Skeletal muscle cell (primary cell): ENCODE measurements around the gene ROCK1.

Experiments
- DNase-seq: peaks from one replicate; pipeline ENCODE4 v3.0.0-alpha.2; 2010; ENCODE audit warnings: low read depth
- H3K4me3 ChIP-seq: 2 replicates; pipeline ENCODE4 v1.5.1; 2011; ENCODE audit warnings: low read depth, mild to moderate bottlenecking, control low read depth, low read length, moderate library complexity

ROCK1 gene

DNA sequence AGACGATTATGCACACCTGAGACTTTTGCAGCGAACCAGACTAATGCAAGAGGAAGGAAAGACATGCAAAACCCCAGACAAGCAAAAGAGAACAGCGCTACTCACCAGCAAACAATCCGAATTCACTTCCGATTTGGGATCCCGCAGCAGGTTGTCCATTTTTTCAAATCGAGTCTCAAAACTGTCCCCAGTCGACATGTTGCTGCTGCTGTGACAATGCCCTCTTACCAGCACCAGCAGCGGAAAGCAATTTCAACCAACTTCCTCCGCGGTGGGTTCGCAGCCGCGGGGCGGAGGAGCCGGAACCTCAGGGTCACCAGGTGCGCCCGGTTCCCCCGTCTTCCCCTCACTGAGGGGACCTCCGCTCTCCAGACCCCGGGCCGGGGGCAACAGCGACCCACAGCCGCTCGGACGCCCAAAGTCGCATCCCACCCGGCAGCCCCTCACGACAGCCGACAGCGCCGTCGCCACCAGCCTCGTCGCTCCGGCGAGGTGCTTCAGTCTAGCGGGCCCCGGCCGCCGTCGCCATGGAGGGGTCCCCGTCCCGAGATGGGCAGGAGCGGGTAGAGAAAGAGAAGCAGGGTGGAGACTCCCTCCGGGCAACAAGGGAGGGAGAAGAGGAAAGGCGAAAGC lies 784 bp downstream of the ROCK1 start:
- H3K4me3 ChIP-seq = peak overlapping the region; percentile 97
- DNase-seq = no peak

DNA sequence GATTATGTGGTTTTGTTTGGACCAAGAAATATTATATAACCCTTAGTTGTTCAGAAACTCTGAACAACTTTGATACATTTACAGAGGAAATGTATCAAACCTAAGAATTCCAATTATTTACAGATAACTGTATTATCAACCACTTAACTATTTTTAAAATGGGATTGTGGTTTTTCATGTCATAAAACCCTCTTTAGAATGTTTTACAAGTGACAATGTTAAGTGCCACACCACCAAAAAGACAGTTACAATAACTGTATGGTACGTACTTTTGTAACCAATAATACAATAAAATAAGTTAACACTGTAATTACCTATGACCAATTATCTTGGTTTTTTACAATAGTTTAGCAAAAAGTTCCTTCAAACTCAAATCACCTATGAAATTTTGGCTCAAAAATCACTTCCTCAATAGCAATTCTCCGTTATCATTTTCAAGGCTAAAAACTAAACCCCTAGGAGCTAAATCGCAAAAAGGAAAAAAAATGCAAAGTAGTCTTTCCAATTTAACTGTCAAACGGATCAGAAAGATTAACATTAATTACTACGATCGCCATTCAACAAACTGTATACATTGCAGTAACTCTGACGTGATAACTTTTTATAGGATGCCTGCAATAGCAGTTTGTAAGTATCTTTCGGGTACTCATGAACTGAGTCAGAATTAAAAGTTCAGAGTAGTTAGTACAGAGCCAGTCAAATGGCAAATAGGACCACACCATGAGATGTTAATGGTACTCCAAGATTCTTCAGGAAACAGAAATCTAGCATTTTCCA lies 1.5 kb downstream of the ROCK1 start:
- no peak for DNase-seq
- H3K4me3 ChIP-seq = peak overlapping the region; percentile 97

GRCh38 chr18:21105936-21106335 lies 5.7 kb downstream of the ROCK1 start:
- H3K4me3 ChIP-seq = no peak overlapping the region
- no peak for DNase-seq

GRCh38 chr18:21101172-21101571 lies 10.4 kb downstream of the ROCK1 start:
- no peak overlapping the region for H3K4me3 ChIP-seq
- DNase-seq = no peak

DNA sequence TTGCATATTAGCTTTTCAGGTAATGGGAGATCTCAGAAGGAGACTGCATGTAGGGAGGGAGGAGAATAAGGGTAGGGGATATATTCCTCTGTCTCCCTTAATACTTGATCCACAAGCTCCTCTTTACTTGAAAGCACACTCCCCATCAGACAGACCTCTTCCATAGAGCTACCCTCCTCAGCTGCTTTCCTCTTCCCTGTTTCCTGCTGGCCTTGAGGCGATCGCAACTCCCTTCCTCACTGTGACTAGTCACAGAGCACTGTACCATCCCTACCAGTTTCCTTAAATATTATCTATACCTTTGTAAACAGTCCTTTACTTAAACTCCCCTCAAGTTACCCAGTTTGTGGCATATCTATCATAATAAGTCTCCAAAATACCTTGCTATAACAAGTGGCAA lies 10.9 kb downstream of the ROCK1 start:
- DNase-seq = no peak
- H3K4me3 ChIP-seq = no peak overlapping the region

- H3K4me3 ChIP-seq = no peak overlapping the region
- no peak for DNase-seq
Observed at GRCh38 chr18:21100146-21100545, 11.5 kb downstream of the ROCK1 start.

DNA sequence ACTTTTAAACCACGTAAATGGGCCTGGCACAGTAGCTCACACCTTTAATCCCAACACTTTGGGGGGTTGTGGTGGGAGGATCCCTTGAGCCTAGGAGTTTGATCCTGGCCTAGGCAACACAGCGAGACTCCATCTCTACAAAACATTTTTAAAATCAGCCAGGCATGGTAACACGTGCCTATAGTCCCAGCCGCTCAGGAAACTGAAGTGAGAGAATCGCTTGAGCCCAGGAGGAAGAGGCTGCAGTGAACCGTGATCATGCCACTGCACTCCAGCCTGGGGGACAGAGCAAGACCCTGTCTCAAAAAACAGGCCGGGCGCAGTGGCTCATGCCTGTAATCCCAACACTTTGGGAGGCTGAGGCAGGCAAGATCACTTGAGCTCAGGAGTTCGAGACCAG lies 12.2 kb downstream of the ROCK1 start:
- H3K4me3 ChIP-seq = no peak overlapping the region
- no peak for DNase-seq

DNA sequence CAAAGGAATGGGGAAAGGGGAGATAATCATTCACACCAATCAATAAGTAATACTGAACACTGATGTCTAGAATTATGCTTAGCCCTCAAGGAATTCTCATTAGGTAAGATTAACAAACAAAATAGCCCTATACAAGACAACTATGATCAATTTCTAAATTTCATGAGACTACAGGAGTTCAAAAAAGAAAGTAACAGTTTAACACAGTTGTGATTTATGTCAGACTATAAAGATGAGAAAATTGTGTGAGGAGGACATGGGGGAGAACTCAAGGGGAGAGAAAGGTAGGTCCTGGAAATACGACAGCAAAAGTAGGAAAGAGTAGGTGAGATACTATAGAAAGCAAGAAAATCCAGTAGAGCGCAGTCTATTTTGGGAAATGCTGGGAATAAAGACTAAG lies 14.9 kb downstream of the ROCK1 start:
- DNase-seq = no peak
- H3K4me3 ChIP-seq = no peak overlapping the region

DNA sequence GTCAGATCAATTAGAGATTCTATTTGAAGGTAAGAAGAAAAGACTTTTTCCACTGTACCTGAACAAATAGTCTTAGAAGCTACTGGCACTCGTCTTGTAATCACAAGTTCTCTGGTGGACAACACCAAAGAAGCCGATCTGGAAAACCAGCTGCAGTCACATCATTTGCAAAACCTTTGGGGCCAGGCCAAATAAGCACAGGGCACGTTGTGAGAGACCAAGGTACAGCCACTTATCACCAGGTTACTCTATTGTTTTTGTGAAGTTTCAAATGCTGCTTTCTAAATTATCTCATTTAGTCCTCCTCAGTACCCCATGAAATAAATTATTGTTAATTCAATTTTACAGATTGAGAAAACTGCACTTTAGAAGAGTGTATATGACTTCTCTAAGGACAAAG lies 18.5 kb downstream of the ROCK1 start:
- no peak for DNase-seq
- no peak overlapping the region for H3K4me3 ChIP-seq

DNA sequence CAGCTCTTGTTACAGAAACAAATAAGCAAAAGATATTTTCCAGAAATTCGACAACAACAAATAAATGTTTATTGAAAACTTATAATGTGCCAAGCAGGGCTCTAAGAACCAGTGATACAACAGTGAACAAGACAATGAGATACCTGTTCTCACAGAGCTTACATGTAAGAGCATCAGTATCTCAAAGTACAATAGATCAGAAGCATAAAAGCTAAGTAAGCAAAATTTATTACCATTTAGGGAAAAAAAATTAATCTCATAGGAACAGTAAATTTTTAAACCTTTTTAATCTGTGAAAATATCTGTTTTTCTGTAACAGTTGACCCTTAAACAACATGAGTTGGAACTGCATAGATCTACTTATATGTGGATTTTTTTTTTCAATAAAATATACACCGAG lies 20.9 kb downstream of the ROCK1 start:
- no peak for DNase-seq
- no peak overlapping the region for H3K4me3 ChIP-seq

- no peak for DNase-seq
- no peak overlapping the region for H3K4me3 ChIP-seq
Observed at GRCh38 chr18:21085579-21086166, 25.9 kb downstream of the ROCK1 start.

DNA sequence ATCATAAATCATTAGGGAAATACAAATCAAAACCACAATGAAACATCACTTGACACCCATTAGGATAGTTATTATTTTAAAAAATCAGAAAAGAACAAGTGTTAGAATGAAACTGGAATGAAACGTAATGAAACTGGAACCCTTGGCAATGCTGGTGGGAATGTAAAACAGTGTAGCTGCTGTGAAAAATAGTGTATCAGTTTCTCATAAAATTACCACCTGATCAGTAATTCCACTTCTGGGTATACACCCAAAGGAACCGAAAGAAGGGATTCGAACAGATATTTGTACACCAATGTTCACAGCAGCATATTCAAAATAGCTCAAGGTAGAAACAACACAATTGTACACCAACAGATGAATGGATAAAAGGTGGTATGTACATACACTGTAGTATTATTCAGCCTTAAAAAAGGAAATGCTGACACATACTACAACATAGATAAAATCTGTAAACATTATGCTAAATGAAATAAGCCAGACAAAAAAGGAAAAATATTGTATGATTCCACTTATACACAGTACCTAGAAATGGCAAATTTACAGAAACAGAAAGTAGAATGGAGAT lies 27.0 kb downstream of the ROCK1 start:
- DNase-seq = no peak

GRCh38 chr18:21083017-21083416 lies 28.6 kb downstream of the ROCK1 start:
- H3K4me3 ChIP-seq = no peak overlapping the region

More for the DNA sequence above, 27.0 kb downstream of the ROCK1 start:
- H3K4me3 ChIP-seq = no peak overlapping the region

GRCh38 chr18:21081426-21081825 lies 30.2 kb downstream of the ROCK1 start:
- no peak for DNase-seq
- no peak overlapping the region for H3K4me3 ChIP-seq

More at GRCh38 chr18:21083017-21083416, 28.6 kb downstream of the ROCK1 start:
- no peak for DNase-seq

DNA sequence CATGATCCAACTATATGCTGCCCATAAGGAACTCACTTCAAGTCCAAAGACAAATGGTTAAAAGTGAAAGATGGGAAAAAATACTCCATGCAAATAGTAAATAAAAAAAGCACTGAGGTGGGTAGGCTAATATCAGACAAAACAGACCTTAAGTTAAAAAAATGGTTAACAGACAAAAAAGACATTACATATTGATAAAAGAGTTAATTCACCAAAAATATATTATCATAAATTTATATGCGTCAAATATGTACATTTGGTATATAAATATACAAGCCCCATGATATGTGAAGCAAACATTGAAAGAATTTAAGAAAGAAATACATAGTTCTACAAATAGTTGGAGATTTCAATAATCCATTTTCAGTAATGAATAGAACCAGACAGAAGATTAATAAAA lies 31.0 kb downstream of the ROCK1 start:
- DNase-seq = no peak
- H3K4me3 ChIP-seq = no peak overlapping the region

GRCh38 chr18:21074336-21075323 lies 37.0 kb downstream of the ROCK1 start:
- no peak overlapping the region for H3K4me3 ChIP-seq
- DNase-seq = no peak

DNA sequence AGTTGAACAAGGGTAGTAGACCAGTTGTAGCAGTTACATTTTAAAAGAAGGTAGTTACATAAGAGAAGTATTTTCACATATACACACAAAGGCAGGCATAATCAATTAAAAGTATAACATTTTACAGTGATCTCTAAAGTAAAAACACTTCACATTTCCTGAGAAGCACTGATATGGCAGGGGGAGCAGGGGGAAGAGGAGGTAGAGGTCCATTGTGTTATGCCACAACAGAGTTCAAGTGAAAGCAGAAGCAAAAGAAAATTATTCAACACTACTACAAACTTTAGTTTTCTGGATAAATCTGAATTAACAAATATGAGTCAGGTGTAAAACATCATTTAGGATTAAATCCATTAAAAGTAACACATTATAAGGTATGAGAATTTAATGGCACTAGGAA lies 38.4 kb downstream of the ROCK1 start:
- H3K4me3 ChIP-seq = no peak overlapping the region
- no peak for DNase-seq

GRCh38 chr18:21071071-21071470 lies 40.5 kb downstream of the ROCK1 start:
- H3K4me3 ChIP-seq = no peak overlapping the region
- no peak for DNase-seq

- H3K4me3 ChIP-seq = no peak overlapping the region
- DNase-seq = no peak
Observed at GRCh38 chr18:21069468-21069867, 42.1 kb downstream of the ROCK1 start.
